Measurements from ENCODE around the gene PCNT. TPM values are rescaled to one million over a fixed set of nuclear protein-coding genes. Genes with fewer than 3 reads are reported as not detected.

The PCNT gene
- total and polyA plus RNA-seq, 2 of the 4 experiments (the other 2 are of a cell fraction): 10.0 to 19.4 TPM

- H4K20me1 ChIP-seq (ENCODE audit: insufficient read depth, low read length): no peaks in the 10 kb centered on the region
- no peak overlapping the region for H2AFZ ChIP-seq (replicated peaks; ENCODE audit: low read length, poor library complexity)
- H3K36me3 ChIP-seq (ENCODE audit: control insufficient read depth, insufficient read depth, low read length): peaks cover 33% of the 10 kb centered on the region
- H3K56ac ChIP-seq (ENCODE audit: extremely low read depth, insufficient read depth, low read length): no peak overlapping the region
- no peak overlapping the region for H2AK5ac ChIP-seq (ENCODE audit: low read depth, low read length)
- H3K4me1 ChIP-seq (ENCODE audit: control insufficient read depth, insufficient read depth, low read length): no peaks in the 10 kb centered on the region
- no peak overlapping the region for H3K9ac ChIP-seq (ENCODE audit: low read depth, low read length)
- H3K4me2 ChIP-seq (ENCODE audit: low read depth, low read length): no peak overlapping the region
- dilution Hi-C loops (cut with HindIII; ENCODE audit: low sequenced_read_pairs, unreplicated experiment): no loop called here
- no peak overlapping the region for H2BK5ac ChIP-seq (ENCODE audit: low read depth, low read length, poor library complexity, severe bottlenecking)
- H4K91ac ChIP-seq (ENCODE audit: insufficient read depth, low read depth, low read length): no peak overlapping the region
- H3K4me3 ChIP-seq (ENCODE audit: insufficient read depth, low read depth, low read length): no peak overlapping the region
- 81% methylated on average over 8 of the region's 39 CpGs; no CpG with 5 or more reads in 1 of the 2 experiments for WGBS, 2 experiments (ENCODE audit: extremely low coverage in 2 of 2, insufficient read length in 1 of 2)
- intact Hi-C loops (cut with micrococcal nuclease): no loop called here
- TF ChIP-seq MAFK (IDR thresholded peaks at IDR 0.05; ENCODE audit: low read depth, low read length): no peak
- TF ChIP-seq RCOR1 (IDR thresholded peaks at IDR 0.05; ENCODE audit: insufficient replicate concordance, low read length): no peak
- no peak for TF ChIP-seq RAD21 (IDR thresholded peaks at IDR 0.05; ENCODE audit: low read length)
- TF ChIP-seq FOS (IDR thresholded peaks at IDR 0.05; ENCODE audit: low read depth, low read length): no peak
- no peak for TF ChIP-seq CHD1 (IDR thresholded peaks at IDR 0.05; ENCODE audit: low read depth, low read length)
- no peak for TF ChIP-seq SMC3 (IDR thresholded peaks at IDR 0.05; ENCODE audit: low read depth, low read length)
- ChIA-PET CTCF (interaction anchor here (1.0 kb wide), 1 partner anchor 24 kb away, joined by 3 read pairs; no protein-coding TSS in a partner anchor), POLR2A (ENCODE audit: unreplicated experiment) (no interaction called here)
- H2BK15ac ChIP-seq (ENCODE audit: low read depth, low read length): no peak overlapping the region
- no peak overlapping the region for H2BK120ac ChIP-seq (ENCODE audit: low read depth, low read length)
- no peaks in the 10 kb centered on the region for H3K27me3 ChIP-seq (ENCODE audit: control insufficient read depth, insufficient read depth, low read length)
- no peaks in the 10 kb centered on the region for H3K9me3 ChIP-seq (ENCODE audit: control insufficient read depth, insufficient read depth, low read length)
- no peak overlapping the region for H4K5ac ChIP-seq (ENCODE audit: low read depth, low read length)
- peaks cover 0 to 3% of the 10 kb centered on the region in 2 experiments; a peak in 1 of 4 replicates for H3K79me1 ChIP-seq (ENCODE audit: low read depth in 1 of 2, low read length in 2 of 2)
- H2BK20ac ChIP-seq (ENCODE audit: low read depth, low read length): no peak overlapping the region
- no peaks in the 10 kb centered on the region for H3K9me1 ChIP-seq (ENCODE audit: insufficient read depth, low read length)
- H3K4ac ChIP-seq (ENCODE audit: low read depth, low read length): no peak overlapping the region
- H3K27ac ChIP-seq (ENCODE audit: insufficient read depth, low read length): no peak overlapping the region
- ATAC-seq (ENCODE audit: low read depth) (no peak), DNase-seq (no peak)
- no peak overlapping the region for H3K23ac ChIP-seq (ENCODE audit: low read depth, low read length)
- in situ Hi-C loops (cut with MboI; ENCODE audit: low sequenced_read_pairs): no loop called here
- H3K18ac ChIP-seq (ENCODE audit: low read depth, low read length): no peak overlapping the region
- BruUV-seq (replicated peaks): no TSS peak
- no peak overlapping the region for H4K8ac ChIP-seq (ENCODE audit: low read depth in 2 of 2, low read length in 2 of 2)
- no peak overlapping the region for H3K14ac ChIP-seq (replicated peaks; ENCODE audit: low read depth, low read length)
- no peak overlapping the region for H2AK9ac ChIP-seq (replicated peaks; ENCODE audit: low read depth, low read length, poor library complexity)
Measured at GRCh38 chr21:46412521-46413364, 88.8 kb downstream of the PCNT start.
